ENCODE measurements around the gene VTCN1. TPM values are rescaled to one million over a fixed set of nuclear protein-coding genes. Genes with fewer than 3 reads are reported as not detected.
A peak's percentile ranks its signal among the peaks of the same experiment; 100 is the strongest.
"Not testable (repeated sequence)": the region's sequence is repeated elsewhere in the genome, so short reads cannot be mapped to it uniquely, and the experiment has no call there.

Gene VTCN1
- 0.04 TPM for total RNA-seq
- 1 to 10 TPM in 1 of 8 donors, under 1 TPM in 6, not detected in 1; 0.07 to 2.0 (median 0.11) TPM for polyA plus RNA-seq (ENCODE audit: insufficient read depth in 1 of 8, insufficient read length in 8 of 8, low replicate concordance in 1 of 8)
- long read RNA-seq, donor 1: 0 reads
- long read RNA-seq, donor 2: 0 reads
- long read RNA-seq, donor 3: 0 reads
- long read RNA-seq, donor 4: 0 reads
- long read RNA-seq, donor 5: 0 reads
- long read RNA-seq, donor 6: 0 reads
- long read RNA-seq, donor 7: 0 reads
- long read RNA-seq, donor 8: 0 reads
- long read RNA-seq, donor 9: 0 reads
- long read RNA-seq, donor 10: 0 reads
- long read RNA-seq, donor 11: 0 reads

DNA sequence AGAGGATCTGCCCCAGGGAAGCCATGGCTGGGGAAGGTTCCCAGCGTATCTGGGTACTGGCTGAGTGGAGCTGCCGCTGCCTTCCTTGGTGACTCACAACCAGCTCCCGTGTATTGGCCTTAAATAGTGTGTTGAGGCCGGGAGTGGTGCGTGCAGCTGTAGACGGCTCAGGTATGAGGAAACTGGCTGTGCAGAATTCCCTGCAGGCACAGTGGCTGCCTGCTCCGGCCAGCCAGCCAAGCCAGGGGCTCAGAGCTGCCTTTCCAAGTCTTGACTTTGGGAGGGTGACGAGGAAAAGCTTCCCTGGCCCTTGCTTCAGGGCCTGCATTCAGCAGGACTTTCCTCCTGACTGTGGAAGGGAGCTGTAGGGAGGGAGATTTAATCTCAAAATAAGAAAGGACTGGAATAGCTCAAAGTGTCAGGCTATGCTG lies at the start of gene VTCN1:
VTCN1 (minus strand) TSS at position 97 of the 431 bp plus-strand sequence; CDS start at position 25, 72 bp downstream.
- Histone ChIP-seq H3K36me3 (ENCODE audit: control insufficient read depth, insufficient read depth, low read length) (no peaks in the 10 kb centered on the region), H3K9me3 (replicated peaks; ENCODE audit: control insufficient read depth, low read depth, low read length) (no peaks in the 10 kb centered on the region), H3K4me3 (ENCODE audit: low read length) (no peak within 1 kb of the TSS), H3K4me1 (ENCODE audit: control insufficient read depth, insufficient read depth, low read length) (no peaks in the 10 kb centered on the region), H3K27ac (ENCODE audit: low read length) (no peak within 1 kb of the TSS), H3K27me3 (ENCODE audit: control insufficient read depth, insufficient read depth, low read length) (no peaks in the 10 kb centered on the region)
- 56% methylated on average over 8 of the region's 8 CpGs for WGBS (ENCODE audit: insufficient coverage)
- DNase-seq: no peak

DNA sequence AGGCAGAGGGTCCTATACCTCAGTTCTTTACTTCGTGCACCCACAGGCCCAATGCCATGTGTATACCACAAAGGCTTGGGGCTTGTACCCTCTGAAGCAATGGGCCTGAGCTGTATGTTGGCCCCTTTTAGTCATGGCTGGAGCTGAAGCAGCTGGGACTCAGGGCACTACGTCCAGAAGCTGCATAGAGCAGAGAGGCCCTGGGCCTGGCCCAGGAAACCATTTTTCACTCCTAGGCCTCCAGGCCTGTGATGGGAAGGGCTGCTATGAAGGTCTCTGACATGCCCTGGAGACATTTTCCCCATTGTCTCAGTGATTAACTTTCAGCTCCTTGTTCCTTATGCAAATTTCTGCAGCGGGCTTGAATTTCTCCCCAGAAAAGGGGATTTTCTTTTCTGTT lies 48.1 kb upstream of the VTCN1 start:
- DNase-seq: no peak
- H3K4me1 ChIP-seq (ENCODE audit: control insufficient read depth, insufficient read depth, low read length): peaks cover 5% of the 10 kb centered on the region
- WGBS (ENCODE audit: insufficient coverage): 100% methylated on average over 2 of the region's 3 CpGs
- no peaks in the 10 kb centered on the region for H3K36me3 ChIP-seq (ENCODE audit: control insufficient read depth, insufficient read depth, low read length)
- H3K4me3 ChIP-seq (ENCODE audit: low read length): no peak overlapping the region
- no peaks in the 10 kb centered on the region for H3K27me3 ChIP-seq (ENCODE audit: control insufficient read depth, insufficient read depth, low read length)
- H3K27ac ChIP-seq (ENCODE audit: low read length): no peak overlapping the region
- no peaks in the 10 kb centered on the region for H3K9me3 ChIP-seq (replicated peaks; ENCODE audit: control insufficient read depth, low read depth, low read length)

DNA sequence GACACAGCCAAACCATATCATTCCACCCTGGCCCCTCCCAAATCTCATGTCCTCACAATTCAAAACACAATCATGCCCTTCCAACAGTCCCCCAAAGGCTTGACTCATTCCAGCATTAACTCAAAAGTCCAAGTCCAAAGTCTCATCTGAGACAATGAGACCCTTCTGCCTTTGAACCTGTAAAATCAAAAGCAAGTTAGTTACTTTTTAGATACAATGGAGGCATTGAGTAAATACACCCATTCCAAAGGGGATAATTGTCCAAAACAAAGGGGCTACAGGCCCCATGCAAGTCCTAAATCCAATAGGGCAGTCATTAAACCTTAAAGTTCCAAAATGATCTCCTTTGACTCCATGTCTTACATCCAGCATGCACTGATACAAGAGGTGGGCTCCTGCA lies 47.3 kb upstream of the VTCN1 start:
- not testable (repeated sequence) for H3K27me3 ChIP-seq (ENCODE audit: control insufficient read depth, insufficient read depth, low read length); DNase-seq; H3K36me3 ChIP-seq (ENCODE audit: control insufficient read depth, insufficient read depth, low read length); H3K4me1 ChIP-seq (ENCODE audit: control insufficient read depth, insufficient read depth, low read length); H3K9me3 ChIP-seq (replicated peaks; ENCODE audit: control insufficient read depth, low read depth, low read length); H3K4me3 ChIP-seq (ENCODE audit: low read length); H3K27ac ChIP-seq (ENCODE audit: low read length)

DNA sequence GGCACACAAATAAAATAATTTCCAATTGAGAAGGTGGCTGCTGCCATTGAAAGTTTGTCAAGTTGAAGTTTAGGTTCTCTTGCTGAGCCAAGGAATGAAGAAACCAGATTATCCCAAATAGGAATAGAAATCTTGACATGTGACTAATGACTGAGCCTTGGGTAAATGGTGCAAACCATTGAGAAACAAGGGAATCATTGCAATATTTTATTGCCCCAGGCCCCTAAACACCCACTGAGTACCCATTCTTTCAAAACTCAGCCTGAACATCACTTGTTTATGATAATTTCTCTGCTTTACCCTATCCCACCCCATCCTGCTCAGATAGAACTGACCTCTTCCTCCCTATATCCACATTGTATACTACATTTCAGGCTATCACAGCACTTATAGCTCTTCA lies 46.6 kb upstream of the VTCN1 start:
- DNase-seq: no peak
- H3K9me3 ChIP-seq (replicated peaks; ENCODE audit: control insufficient read depth, low read depth, low read length): no peaks in the 10 kb centered on the region
- H3K4me3 ChIP-seq (ENCODE audit: low read length): no peak overlapping the region
- H3K27ac ChIP-seq (ENCODE audit: low read length): no peak overlapping the region
- peaks cover 5% of the 10 kb centered on the region for H3K4me1 ChIP-seq (ENCODE audit: control insufficient read depth, insufficient read depth, low read length)
- no peaks in the 10 kb centered on the region for H3K27me3 ChIP-seq (ENCODE audit: control insufficient read depth, insufficient read depth, low read length)
- H3K36me3 ChIP-seq (ENCODE audit: control insufficient read depth, insufficient read depth, low read length): no peaks in the 10 kb centered on the region

- peak; percentile 46 for DNase-seq
- H3K9me3 ChIP-seq (replicated peaks; ENCODE audit: control insufficient read depth, low read depth, low read length): peaks cover 2% of the 10 kb centered on the region
- H3K4me3 ChIP-seq (ENCODE audit: low read length): no peak overlapping the region
- no peaks in the 10 kb centered on the region for H3K4me1 ChIP-seq (ENCODE audit: control insufficient read depth, insufficient read depth, low read length)
- H3K27ac ChIP-seq (ENCODE audit: low read length): no peak overlapping the region
- no peaks in the 10 kb centered on the region for H3K36me3 ChIP-seq (ENCODE audit: control insufficient read depth, insufficient read depth, low read length)
- H3K27me3 ChIP-seq (ENCODE audit: control insufficient read depth, insufficient read depth, low read length): no peaks in the 10 kb centered on the region
Measured at GRCh38 chr1:117250061-117250606, 39.4 kb upstream of the VTCN1 start.

DNA sequence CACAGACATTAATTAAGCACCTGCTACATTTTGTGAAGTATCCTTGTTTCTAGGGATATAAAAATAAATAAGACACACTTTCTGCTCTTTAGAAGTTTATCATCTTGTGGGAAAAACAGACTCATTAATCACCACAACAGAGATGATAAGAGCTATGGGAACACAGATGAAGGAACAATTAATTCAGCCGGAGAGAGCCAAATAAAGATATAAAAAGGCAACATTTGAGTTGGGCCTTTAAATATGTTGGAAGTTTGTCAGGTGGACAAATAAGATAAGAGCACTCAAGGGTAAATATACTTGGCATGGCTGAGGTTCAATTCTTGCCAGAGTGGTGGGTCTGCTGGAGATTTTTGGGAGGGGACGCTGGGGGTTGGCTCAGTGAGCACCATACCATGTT lies 34.2 kb upstream of the VTCN1 start:
- Histone ChIP-seq H3K27ac (ENCODE audit: low read length) (no peak overlapping the region), H3K4me3 (ENCODE audit: low read length) (no peak overlapping the region), H3K4me1 (ENCODE audit: control insufficient read depth, insufficient read depth, low read length) (no peaks in the 10 kb centered on the region), H3K36me3 (ENCODE audit: control insufficient read depth, insufficient read depth, low read length) (no peaks in the 10 kb centered on the region), H3K27me3 (ENCODE audit: control insufficient read depth, insufficient read depth, low read length) (no peaks in the 10 kb centered on the region), H3K9me3 (replicated peaks; ENCODE audit: control insufficient read depth, low read depth, low read length) (peaks cover 2% of the 10 kb centered on the region)
- WGBS (ENCODE audit: insufficient coverage): 83% methylated on average over 2 of the region's 2 CpGs
- DNase-seq: no peak

- WGBS (ENCODE audit: insufficient coverage): 61% methylated on average over 2 of the region's 2 CpGs
- H3K4me1 ChIP-seq (ENCODE audit: control insufficient read depth, insufficient read depth, low read length): no peaks in the 10 kb centered on the region
- no peak overlapping the region for H3K4me3 ChIP-seq (ENCODE audit: low read length)
- peaks cover under 1% of the 10 kb centered on the region for H3K9me3 ChIP-seq (replicated peaks; ENCODE audit: control insufficient read depth, low read depth, low read length)
- no peak overlapping the region for H3K27ac ChIP-seq (ENCODE audit: low read length)
- H3K27me3 ChIP-seq (ENCODE audit: control insufficient read depth, insufficient read depth, low read length): no peaks in the 10 kb centered on the region
- no peaks in the 10 kb centered on the region for H3K36me3 ChIP-seq (ENCODE audit: control insufficient read depth, insufficient read depth, low read length)
- no peak for DNase-seq
Measured at GRCh38 chr1:117244306-117244705, 33.6 kb upstream of the VTCN1 start.

DNA sequence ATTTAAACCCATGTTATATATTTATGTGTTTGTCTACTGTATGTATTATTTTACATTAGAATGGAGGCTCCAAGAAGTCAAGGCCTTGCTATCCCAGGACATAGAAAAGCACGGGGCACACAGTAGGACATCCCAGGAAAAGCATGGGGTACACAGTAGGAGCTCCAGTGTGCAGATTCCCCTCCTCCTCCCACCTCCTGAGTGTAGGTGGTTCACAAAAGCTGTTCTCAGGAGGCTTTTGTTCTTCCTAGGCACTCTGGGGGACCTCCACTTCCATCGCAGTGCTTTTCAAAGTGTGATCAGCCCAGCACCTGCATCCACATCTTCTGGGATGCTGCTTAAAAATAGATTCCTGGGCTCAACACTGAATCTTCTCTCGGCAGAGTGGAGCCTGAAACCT lies 30.8 kb upstream of the VTCN1 start:
- Histone ChIP-seq H3K4me1 (ENCODE audit: control insufficient read depth, insufficient read depth, low read length) (no peaks in the 10 kb centered on the region), H3K27me3 (ENCODE audit: control insufficient read depth, insufficient read depth, low read length) (no peaks in the 10 kb centered on the region), H3K27ac (ENCODE audit: low read length) (no peak overlapping the region), H3K36me3 (ENCODE audit: control insufficient read depth, insufficient read depth, low read length) (no peaks in the 10 kb centered on the region), H3K4me3 (ENCODE audit: low read length) (no peak overlapping the region), H3K9me3 (replicated peaks; ENCODE audit: control insufficient read depth, low read depth, low read length) (no peaks in the 10 kb centered on the region)
- WGBS (ENCODE audit: insufficient coverage): 67% methylated on average over 1 of the region's 3 CpGs
- no peak for DNase-seq

GRCh38 chr1:117240547-117240946 lies 29.8 kb upstream of the VTCN1 start:
- Histone ChIP-seq H3K4me3 (ENCODE audit: low read length) (no peak overlapping the region), H3K27me3 (ENCODE audit: control insufficient read depth, insufficient read depth, low read length) (no peaks in the 10 kb centered on the region), H3K27ac (ENCODE audit: low read length) (no peak overlapping the region), H3K9me3 (replicated peaks; ENCODE audit: control insufficient read depth, low read depth, low read length) (no peaks in the 10 kb centered on the region), H3K4me1 (ENCODE audit: control insufficient read depth, insufficient read depth, low read length) (no peaks in the 10 kb centered on the region), H3K36me3 (ENCODE audit: control insufficient read depth, insufficient read depth, low read length) (no peaks in the 10 kb centered on the region)
- no peak for DNase-seq
- WGBS (ENCODE audit: insufficient coverage): 82% methylated on average over 4 of the region's 4 CpGs

- Histone ChIP-seq H3K27ac (ENCODE audit: low read length) (no peak overlapping the region), H3K4me1 (ENCODE audit: control insufficient read depth, insufficient read depth, low read length) (no peaks in the 10 kb centered on the region), H3K27me3 (ENCODE audit: control insufficient read depth, insufficient read depth, low read length) (no peaks in the 10 kb centered on the region), H3K4me3 (ENCODE audit: low read length) (no peak overlapping the region), H3K36me3 (ENCODE audit: control insufficient read depth, insufficient read depth, low read length) (no peaks in the 10 kb centered on the region), H3K9me3 (replicated peaks; ENCODE audit: control insufficient read depth, low read depth, low read length) (no peaks in the 10 kb centered on the region)
- DNase-seq: no peak
Measured at GRCh38 chr1:117239467-117239866, 28.7 kb upstream of the VTCN1 start.

Data from muscle of leg (tissue), 16 donors.